Hepatocyte (in vitro differentiated cells): Measurements from ENCODE around the gene EHMT2.

ENCODE experiments used
- CTCF ChIP-seq: fragments of 200-600 bp; sonication (generic); IDR thresholded peaks from 2 replicates; pipeline ENCODE4 v1.5.1; 2016; ENCODE audit warnings: antibody characterized with exemption, mild to moderate bottlenecking; ENCODE audit not compliant: poor library complexity
- EZH2 ChIP-seq: fragments of 200-600 bp; sonication (generic); IDR thresholded peaks from 2 replicates; pipeline ENCODE4 v1.6.1; 2016; ENCODE audit warnings: antibody characterized with exemption, mild to moderate bottlenecking, borderline replicate concordance
- EZH2phosphoT487 ChIP-seq: fragments of 200-600 bp; sonication (generic); IDR thresholded peaks from one replicate; pipeline ENCODE4 v1.6.1; 2018; ENCODE audit warnings: antibody characterized with exemption, mild to moderate bottlenecking, low read depth, moderate library complexity; ENCODE audit not compliant: unreplicated experiment, severe bottlenecking

DNA sequence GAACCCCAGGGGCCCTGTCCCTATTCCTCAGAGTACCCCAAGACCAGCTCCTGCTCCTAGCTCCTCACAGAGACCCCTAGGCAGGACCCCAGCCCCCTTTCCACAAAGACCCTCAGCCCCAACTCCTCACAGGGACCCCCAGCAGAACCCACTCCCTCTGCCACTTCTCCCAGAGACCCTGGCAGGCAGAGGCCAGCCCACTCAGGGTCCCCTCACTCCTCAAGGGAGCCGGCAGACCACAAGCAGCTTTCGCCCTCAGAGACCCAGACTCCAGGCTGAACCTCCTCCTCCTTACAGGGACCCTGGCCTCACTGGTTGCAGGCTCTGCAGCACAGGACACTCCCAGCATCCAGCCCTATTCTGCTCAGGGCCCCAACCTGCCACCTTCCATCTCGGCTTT lies 19.3 kb downstream of the EHMT2 start:
- no peak for TF ChIP-seq CTCF
- no peak for TF ChIP-seq EZH2phosphoT487
- TF ChIP-seq EZH2, result no peak
